Activated CD4-positive, alpha-beta T cell treated with anti-CD3 and anti-CD28 coated beads, Interleukin-10, Interleukin-2, amounts not matched to agents 100 ng/mL and 50 ng/mL, durations not matched to agents 16 hours and 8 hours (primary cell): Measurements from ENCODE around the gene SAA2.
"Not testable (repeated sequence)": the region's sequence is repeated elsewhere in the genome, so short reads cannot be mapped to it uniquely, and the experiment has no call there.

ENCODE experiments used
- DNase-seq: peaks from one replicate; pipeline ENCODE4 v3.0.0-alpha.2; 2020

The SAA2 gene

DNA sequence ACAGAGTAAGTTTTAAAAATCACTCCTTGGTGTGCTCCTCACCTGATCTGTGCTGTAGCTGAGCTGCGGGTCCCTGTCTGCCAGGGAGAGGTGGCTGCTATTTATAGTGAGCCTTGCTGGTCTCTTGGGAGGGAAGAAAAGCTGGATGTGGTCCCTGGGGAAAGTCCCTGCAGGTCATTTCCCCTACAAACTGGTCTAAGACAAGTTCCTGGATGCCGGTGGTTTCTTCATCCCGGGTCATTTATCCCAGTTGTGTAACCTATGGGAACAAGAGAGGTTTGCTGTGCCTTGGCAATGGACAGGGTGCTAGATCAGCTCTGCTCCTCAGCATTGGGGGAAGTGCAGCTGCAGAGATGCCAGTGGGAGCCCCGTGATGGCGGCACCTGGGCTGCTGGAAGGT lies at the start of gene SAA2:
Gene SAA2 (minus strand): TSS at position 108 of the 400 bp plus-strand sequence. CDS start 657 bp downstream, outside the sequence.
- no peak for DNase-seq

DNA sequence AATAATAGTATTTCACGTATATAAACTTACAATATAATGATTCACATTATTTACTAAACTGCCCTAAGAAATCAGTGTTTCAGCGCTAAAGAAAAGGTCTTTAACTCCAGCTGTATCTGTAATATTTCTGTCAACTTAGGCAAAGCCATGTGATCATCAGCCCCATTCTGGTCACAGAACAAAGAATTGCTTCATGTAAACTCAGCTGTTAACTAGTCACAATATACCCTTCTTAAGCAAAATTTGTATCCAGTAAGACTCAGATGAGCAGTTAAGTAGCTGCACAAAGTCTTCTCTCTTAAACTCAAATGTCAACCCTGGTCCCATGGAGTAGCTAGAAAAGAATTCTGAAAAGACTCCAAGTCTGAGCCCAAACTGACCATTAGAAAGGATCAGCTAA lies 46.8 kb upstream of the SAA2 start:
- DNase-seq, result no peak

DNA sequence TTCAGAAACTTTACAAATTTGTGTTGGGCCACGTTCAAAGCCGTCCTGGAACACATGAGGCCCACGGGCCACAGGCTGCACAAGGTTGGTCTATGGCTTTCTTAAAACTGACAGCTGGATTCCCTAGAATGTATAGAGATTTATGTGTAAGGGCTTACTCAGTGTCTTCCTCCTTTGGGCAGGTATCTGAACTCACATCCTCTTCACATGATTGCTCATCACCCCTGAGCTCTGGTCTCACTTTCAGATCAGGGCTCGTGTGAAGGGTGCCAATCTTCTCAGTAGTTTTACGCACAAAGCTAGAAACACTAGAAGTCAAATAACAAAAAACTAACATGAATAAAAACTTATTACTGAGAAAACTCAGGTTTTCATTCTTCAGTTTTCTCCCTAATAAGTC lies 46.4 kb upstream of the SAA2 start:
- peak; percentile 64 for DNase-seq

DNA sequence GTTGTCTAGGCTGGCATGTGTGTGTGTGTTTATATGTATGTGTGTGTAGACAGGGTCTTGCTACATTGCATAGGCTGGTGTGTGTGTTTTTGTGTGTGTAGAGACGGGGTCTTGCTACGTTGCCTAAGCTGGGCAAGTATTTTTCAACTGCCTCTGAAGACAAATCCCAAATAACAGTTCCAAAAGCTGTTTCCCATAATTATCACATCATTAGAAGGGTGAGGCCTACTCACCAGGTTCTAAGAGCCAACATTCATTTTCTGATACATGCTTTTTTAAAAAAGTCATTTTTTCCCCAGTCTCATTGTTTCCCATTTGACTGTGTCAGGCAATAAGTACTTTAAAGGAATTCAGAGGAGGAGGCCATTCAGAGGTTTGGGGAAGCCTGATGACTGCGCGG lies 40.4 kb upstream of the SAA2 start:
- no peak for DNase-seq

DNA sequence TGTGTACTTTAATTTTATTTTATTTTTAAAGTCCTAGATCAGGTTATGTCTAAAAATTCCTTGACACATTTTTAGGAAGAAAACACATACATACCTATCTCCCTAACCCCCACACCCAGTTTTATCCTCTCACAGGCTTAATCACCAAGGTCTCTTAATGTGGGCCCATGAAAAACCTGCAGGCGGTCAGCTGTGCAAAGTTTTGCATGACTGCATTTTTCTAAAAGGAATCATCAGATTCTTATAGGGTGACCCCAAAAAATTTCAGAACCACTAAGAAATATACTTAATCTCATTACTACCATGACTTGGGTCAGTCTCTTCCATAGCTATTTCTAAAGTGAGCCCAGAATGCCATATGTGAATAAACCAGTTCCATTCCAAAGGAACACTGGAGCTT lies 37.4 kb upstream of the SAA2 start:
- no peak for DNase-seq

DNA sequence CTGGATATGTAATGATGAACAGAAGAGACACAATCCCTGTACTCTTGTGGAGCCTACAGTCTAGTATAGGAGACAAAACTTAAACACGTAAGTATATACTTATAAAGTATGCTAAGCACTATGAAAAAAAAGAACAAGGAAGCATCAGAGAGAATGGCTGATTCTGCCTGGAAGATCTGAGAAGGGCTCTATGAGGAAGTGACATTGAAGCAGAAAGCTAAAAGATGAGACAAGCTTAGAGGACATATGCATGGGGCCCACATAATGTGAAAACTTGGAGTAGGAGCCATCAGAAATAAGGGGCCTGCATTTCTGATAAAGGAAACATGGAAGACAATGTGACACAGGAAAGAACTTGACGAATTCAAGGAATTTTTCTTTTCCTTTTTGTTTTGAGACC lies 34.2 kb upstream of the SAA2 start:
- DNase-seq, result no peak

DNA sequence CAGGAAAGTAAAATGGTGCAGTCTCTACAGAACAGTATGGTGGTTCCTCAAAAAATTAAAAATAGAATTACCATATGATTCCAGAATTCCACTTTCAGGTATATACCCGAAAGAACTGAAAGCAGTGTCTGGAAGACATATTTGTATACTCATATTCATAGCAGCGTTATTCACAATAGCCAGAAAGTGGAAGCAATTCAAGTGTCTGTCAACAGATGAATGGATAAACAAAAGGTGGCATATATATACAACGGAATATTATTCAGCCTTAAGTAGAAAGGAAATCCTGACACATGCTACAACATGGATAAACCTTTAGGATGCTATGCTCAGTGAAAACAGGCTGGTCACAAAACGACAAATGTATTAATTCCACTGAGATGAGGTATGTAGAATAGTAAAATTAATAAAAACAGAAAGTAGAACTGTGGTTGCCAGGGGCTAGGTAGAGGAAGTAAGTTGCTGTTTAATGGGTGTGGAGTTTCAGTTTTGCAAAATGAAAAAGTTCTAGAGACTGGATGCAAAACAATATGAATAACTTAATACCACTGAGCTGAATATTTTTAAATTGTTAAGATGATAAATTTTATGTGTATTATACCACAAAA lies 32.1 kb upstream of the SAA2 start:
- peak; percentile 35 for DNase-seq

DNA sequence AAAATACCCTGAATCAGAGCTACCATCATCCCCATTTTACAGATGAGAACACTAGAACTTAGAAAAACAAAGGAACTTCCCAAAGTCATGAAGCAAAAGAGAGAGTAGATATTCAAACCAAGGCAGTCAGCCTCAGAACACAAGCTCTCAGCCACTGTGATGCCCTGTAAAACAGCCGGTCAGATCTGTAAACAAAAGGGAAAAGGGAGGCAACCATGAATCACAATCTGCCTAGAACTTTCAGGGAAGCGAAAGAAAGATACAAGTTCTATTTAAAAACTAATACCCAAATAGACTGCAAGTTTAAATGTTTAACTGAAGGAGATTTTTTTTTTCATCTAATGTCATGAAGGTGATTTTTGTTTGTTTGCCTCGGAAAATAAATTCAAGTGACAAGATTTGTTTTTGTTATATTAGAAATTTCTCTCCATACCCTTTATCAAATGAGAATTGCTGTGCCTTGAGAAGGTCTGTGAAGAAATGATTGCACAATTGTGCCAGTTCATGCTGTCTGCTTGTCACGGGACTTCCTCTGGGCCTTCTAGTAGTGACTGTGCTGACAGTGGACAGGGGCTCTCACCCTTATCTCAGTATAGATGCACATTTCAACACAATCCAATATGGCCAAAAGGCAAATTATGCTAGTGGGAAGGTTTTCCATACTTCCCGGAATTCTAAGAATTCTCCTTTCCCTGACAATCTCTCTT lies 29.2 kb upstream of the SAA2 start:
- no peak for DNase-seq

DNA sequence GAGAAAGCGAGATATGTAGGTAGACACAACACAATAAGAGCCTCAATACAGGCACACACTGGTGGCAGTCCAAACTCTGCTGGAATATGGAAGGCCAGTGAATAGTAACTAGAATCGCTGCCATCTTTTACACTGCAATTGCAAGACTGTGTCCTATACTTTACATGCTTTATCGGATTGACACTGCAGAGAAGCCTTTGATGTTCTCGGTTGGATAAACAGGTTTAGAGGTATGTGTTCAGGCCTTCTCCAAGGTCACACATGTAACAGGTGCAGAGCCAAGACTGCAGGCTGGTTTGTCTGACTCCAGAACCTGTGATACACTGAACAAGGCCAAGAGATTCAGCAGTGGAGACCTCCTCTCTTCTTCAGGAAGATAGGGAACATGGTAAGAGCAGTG lies 22.7 kb upstream of the SAA2 start:
- DNase-seq, result no peak

DNA sequence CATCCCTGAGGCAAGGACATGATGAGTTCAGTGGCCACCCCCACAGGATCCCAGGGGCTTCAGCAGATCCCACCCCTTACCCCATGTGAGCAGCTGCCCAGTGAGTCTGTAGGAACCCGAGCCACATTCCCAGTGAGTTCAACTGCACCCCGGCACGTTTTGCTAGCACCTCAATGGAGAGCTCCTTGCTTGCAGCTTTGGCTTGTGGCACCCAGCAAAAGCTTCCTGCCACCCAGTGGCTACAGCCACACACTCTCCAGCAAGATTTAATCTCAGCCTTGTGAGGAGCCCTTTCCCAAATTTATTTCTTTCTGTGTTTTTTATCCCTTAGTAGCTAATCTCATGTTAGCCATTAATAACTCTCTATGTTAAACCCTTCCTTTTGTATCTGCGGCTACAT lies 21.6 kb upstream of the SAA2 start:
- DNase-seq, result no peak

DNA sequence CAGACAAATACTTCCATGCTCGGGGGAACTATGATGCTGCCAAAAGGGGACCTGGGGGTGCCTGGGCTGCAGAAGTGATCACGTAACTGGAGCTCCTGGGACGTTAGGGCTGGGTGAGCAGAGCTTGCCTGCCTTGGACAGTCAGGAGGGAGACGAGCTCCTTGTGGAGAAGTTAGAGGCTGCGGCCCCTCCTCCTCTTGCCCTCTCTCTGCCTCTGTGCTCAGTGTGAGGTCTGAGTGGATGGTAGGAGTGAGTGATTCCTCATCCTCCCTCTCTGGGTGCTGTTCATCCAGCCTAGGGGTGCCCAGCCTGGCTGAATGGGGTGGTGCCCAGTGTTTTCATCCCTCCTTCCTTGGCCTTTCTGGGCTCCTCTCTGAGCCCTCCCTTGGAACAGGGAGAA lies 20.8 kb upstream of the SAA2 start:
- DNase-seq, result not testable (repeated sequence)

DNA sequence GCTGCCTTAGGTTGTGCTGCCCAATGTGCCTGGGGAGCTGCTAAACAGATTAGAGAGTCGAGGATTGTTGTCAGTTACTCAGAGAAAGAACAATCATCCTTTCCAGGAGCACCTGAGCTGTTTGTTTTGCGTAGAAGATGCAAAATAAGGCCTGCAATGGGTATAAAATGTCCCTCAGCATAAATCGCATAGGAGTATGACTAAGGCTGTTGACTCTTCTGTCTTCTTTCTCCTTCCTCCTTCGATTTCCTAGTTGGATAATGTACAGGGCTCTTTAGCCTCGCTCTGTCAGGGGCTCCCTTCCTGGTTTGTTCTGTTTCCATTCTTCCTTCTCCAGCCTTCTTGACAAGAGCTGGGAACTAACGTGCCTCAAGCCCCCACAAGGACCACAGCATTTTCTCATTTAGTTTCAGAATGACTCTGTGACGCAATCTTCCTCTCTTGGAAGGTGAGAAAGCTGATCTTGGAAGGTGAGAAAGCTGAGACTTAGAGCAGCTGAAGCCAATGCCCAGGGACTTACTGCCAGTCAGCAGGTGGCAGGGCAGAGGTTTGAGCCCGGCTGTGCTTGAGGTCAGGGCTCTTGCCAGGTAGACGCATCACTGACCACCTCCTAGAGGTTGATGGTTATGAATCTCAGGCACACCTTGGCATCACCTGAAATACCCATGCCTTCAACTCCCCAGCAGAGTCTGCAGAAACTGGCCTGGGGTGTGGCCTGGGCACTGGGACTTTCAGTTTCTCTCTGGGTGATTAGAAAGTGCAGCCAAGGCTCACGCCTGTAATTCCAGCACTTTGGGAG lies 19.1 kb upstream of the SAA2 start:
- not testable (repeated sequence) for DNase-seq

DNA sequence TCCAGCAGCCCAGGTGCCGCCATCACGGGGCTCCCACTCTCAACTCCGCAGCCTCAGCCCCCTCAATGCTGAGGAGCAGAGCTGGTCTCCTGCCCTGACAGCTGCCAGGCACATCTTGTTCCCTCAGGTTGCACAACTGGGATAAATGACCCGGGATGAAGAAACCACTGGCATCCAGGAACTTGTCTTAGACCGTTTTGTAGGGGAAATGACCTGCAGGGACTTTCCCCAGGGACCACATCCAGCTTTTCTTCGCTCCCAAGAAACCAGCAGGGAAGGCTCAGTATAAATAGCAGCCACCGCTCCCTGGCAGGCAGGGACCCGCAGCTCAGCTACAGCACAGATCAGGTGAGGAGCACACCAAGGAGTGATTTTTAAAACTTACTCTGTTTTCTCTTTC lies 17.5 kb upstream of the SAA2 start, which contains the start of gene SAA1:
Gene SAA1 (plus strand): TSS at position 316 of the 400 bp plus-strand sequence. CDS start 624 bp downstream, outside the sequence.
- no peak for DNase-seq

DNA sequence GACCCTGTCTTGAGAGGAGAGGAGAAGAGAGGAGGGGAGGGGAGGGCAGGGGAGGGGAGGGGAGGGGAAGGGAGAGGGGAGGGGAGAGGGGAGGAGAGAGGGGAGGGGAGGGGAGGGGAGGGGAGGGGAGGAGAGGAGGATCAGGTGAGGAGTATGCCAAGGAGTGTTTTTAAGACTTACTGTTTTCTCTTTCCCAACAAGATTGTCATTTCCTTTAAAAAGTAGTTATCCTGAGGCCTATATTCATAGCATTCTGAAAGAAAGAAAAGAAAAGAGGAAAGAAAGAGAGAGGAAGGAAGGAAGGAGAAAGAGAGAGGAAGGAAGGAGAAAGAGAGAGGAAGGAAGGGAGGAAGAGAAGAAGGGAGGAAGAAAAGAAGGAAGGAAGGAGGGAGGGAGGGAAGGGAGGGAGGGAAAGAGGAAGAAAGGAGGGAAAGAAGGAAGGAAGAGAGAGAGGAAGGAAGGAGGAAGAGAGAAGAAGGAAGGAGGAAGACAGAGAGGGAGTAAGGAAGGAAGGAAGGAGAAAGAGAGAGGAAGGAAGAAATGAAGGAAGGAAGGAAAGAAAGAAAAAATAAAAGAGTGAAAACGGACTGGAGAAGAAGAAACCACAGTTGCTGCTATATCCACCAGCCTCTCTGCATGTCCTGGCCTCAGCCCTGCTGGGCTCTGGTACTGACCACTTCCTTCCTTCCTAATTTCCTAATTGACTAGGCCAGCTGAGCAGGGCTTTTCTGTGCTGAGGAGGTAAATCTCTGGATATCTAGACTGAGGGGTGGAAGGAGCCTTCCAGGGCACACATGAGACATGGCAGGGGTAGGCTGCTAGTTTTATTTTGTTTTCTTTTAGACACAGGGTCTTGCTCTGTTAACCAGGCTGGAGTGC lies 16.4 kb upstream of the SAA2 start:
- DNase-seq, result no peak

DNA sequence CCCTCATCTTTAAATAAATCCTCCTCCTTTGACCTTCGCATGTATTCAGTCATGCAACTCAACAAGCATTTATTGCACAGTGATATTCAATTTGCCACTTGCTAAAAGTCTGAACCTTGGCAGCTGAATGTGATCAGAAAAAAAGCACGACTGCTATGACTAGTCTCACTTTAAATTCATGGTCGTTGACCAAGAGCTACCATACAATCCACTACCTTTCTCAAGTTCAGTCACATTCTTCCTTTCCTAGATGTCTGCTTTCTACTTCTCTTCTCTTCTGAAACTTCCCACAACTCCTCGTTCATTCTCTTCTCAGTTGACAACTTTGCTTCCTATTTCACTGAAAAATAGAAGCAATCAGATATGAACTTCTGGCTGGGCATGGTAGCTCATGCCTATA lies 15.6 kb upstream of the SAA2 start:
- DNase-seq, result peak; percentile 50

DNA sequence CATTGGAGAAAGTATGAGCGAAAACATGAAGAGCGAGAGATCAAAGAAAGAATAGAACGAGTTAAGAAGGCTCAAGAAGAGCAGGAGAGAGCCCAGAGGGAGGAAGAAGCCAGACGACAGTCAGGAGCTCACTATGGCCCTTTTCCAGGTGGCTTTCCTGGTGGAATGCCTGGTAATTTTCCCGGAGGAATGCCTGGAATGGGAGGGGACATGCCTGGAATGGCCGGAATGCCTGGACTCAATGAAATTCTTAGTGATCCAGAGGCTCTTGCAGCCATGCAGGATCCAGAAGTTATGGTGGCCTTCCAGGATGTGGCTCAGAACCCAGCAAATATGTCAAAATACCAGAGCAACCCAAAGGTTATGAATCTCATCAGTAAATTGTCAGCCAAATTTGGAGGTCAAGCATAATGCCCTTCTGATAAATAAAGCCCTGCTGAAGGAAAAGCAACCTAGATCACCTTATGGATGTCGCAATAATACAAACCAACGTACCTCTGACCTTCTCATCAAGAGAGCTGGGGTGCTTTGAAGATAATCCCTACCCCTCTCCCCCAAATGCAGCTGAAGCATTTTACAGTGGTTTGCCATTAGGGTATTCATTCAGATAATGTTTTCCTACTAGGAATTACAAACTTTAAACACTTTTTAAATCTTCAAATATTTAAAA lies 14.3 kb upstream of the SAA2 start:
- DNase-seq, result not testable (repeated sequence)

DNA sequence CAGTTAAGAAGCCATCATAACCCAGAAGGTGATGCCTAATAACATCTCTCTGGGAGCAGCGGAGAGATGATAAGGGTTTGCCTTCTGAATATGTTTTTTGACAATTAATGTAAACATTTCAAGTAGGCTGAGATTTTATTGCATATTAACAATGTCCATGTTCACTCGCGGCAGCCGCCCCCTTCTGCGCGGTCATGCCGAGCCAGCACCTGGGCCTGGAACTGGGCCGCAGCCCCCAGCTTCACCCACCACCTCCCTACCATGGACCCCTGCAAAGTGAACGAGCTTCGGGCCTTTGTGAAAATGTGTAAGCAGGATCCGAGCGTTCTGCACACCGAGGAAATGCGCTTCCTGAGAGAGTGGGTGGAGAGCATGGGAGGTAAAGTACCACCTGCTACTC lies 13.3 kb upstream of the SAA2 start:
- DNase-seq, result no peak

DNA sequence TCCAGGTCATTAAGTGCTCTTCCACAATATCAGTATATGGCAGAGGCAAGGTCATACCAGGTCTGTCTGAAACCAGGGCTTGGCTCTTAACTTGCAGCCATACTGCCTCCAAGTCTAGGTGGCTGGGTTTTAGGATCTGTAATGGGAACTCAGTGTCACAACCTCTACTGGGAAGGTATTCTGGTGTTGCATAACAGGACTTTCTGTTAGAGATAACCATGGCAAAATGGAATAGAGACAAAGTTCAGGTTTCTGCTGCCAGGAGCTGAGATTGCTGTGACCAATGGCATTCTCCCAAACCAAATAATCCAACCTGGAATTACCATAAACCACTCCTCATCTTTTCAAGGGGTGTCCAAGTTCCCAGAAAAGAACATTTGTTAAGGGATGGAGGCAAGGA lies 10.8 kb upstream of the SAA2 start:
- no peak for DNase-seq

DNA sequence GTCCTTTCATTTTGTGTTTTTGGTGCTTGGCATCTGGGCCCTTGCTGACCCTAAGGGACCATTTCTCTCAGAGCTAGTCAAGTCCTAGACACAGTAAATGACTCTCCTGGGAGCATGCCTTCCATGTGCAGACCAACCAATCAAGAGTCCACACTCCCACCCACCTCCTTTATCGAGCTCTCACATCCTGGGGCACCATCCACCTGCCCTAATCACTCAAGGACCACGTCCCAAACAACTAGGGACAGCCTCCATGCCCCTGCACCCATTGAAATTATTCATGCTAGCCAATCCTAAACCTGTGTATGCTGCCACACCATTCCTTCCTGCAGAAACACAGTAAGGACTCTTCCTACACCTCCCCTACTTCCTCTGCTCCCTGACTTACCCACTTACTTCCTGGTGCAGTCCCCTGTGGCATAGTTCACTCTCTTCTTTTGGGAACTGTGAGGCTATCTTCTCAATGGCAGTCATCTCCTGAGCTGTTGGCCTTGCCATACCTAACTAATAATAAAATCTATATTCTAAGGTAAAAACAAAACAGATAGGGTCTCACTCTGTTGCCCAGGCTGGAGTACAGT lies 6.4 kb upstream of the SAA2 start:
- DNase-seq, result no peak

DNA sequence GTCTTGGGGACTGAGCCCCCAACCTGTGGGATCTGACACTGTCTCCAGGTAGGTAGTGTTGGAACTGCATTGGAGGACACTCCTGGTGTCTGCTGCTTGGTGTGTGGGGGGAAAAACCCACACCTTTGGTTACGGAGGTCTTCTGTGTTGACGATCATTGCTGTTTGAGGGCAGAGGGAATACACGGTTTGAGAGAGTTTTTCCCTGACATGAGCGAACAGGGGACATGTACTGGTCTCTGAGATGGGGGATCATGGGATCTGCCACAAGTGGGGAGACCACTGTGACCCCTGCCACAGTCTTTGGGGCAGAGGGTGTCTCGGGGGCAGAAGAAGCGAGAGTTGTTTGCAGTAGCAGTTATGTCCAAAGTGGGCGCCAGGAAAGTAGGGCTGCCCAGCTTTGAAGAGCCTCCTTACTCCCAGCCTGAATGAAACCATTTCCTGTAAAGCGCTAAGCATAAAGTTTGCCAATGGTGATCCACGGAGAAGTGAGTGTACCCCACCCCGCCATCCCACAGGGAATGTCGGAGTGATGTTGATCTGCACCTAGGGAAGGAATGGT lies 5.4 kb upstream of the SAA2 start:
- DNase-seq, result no peak

DNA sequence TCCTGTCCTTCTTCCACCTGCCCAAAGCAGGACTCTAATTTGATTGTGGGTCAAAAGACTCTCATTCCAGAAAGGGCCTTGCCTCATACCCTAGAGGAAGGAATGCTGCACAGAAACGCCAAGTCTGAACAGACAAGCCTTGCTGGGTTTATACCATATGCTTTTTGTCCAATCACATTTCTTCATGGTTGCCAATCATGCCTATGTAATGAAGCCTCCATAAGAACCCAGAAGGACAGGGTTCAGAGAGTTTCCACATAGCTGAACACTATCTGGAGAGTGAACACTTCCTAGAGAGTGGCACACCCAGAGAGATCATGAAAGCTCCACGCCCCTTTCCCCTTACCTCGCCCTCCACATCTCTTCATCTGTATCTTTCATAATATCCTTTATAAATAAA lies 4.8 kb upstream of the SAA2 start:
- DNase-seq, result no peak

DNA sequence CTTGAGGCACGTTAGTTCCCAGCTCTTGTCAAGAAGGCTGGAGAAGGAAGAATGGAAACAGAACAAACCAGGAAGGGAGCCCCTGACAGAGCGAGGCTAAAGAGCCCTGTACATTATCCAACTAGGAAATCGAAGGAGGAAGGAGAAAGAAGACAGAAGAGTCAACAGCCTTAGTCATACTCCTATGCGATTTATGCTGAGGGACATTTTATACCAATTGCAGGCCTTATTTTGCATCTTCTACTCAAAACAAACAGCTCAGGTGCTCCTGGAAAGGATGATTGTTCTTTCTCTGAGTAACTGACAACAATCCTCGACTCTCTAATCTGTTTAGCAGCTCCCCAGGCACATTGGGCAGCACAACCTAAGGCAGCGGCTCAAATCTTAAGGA lies 1.3 kb downstream of the SAA2 start:
- not testable (repeated sequence) for DNase-seq
